ENCODE results near the gene TMSB15C.

DNA sequence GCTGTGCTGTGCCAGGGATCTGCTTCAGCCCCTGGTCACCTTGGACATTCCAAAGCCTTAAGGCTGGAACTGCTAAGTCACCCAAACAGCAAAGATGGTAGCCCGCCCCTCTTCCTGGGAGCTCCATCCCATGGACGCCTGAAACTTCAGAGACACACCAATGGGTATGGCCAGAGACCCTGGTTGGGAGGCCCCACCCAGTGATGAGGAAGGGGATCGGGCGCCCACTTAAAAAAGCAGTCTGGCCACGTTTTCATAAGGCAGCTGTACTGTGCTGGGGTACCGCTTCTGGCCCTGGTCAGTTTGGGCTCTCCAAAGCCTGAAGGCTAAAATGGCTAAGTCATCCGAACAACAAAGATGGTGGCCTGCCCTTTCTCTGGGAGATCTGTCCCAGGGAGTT is 9.4 kb upstream of the TMSB15C start:
- TF ChIP-seq, protein P1, sequence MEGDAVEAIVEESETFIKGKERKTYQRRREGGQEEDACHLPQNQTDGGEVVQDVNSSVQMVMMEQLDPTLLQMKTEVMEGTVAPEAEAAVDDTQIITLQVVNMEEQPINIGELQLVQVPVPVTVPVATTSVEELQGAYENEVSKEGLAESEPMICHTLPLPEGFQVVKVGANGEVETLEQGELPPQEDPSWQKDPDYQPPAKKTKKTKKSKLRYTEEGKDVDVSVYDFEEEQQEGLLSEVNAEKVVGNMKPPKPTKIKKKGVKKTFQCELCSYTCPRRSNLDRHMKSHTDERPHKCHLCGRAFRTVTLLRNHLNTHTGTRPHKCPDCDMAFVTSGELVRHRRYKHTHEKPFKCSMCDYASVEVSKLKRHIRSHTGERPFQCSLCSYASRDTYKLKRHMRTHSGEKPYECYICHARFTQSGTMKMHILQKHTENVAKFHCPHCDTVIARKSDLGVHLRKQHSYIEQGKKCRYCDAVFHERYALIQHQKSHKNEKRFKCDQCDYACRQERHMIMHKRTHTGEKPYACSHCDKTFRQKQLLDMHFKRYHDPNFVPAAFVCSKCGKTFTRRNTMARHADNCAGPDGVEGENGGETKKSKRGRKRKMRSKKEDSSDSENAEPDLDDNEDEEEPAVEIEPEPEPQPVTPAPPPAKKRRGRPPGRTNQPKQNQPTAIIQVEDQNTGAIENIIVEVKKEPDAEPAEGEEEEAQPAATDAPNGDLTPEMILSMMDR (IDR thresholded peaks at IDR 0.05; ENCODE audit: low read length): no peak
- TF ChIP-seq EZH2 (IDR thresholded peaks at IDR 0.05; ENCODE audit: borderline replicate concordance, low read length): no peak
